GM18907 (cell line): ENCODE data around the gene IL20RA.

Experiments
- ATAC-seq: cut with Tn5 transposase; IDR thresholded peaks from one replicate; pipeline ENCODE4 v1.9.1; 2021; ENCODE audit warnings: mild to moderate bottlenecking, moderate library complexity; ENCODE audit not compliant: unreplicated experiment

IL20RA gene

DNA sequence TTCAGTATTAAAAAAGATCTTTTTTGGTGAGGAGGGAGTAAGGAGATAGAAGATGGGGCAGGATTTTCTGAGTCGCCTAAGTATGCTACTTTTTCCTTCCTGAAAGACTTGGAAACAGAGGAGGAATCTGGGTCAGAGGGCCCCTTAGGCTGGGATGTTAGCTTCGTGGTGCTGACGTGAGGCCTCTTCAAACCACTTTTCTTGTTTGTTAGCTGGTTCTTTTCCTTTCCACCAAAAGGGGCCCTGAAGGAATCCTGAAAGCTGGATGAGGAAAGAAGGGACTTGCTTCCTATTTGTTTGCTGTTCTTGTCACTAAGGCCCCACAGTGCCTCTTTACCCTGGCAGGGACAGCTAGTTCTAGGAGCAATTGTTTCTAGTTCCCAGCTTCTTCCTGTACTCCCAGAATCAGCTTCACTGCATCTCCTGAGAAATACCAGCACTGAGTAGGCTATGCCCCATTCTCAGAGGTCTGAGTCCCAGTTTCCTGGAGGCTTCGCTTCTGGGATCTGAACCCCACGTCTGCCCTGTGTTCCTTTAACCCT, 2.2 kb upstream of the IL20RA start:
- no peak for ATAC-seq

DNA sequence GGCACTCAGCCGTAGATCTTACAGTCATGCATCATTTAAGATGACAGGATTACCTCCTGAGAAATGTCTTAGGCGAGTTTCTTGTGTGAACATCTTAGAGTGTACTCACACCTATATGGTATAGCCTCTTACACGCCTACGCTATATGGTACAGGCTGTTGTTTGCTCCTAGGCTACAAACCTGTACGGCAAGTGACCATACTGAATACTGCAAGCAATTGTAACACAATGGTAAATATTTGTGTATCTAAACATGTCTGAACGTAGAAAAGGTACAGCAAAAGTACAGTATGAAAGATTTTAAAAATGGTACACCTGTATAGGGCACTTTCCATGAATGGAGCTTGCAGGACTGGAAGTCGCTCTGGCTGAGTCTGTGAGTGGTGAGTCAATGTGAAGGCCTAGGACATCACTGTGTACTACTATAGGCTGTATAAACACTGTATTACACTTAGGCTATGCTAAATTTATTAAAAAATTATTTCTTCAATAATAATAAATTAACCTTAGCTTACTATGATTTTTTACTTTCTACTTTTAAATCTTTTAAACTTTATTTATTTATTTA, 541 bp upstream of the IL20RA start:
- ATAC-seq, result no peak

DNA sequence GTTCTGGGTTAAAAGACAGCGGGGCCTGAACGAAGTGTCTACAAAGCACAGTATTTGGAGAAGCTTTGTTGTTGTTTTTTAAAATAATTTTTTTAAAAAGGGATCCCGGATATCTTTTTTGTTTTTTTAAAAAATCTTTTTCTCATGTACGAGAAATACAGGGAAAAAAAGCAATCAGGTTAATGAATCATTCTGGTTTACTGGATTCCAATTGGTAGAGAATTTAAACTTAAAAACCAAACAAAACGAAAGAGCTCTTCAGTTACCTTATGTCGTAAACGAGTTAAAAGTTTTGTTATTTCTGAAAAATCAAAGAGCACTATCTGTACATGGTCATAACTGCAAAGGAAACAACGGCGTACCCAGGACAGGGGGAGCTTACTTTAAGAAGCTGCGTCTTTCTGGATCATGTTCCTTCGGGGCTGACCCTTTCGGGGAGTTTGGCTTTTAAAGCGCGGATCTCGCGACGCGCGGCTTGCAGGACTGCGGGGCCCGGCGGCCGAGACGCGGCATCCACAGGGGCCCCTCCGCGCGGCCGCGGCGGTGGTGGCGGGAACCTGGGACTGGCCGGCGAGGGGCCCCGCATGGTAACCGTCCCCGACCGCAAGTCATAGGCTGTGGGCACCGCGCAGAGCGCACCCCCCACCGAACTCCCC, 927 bp downstream of the IL20RA start:
- ATAC-seq, result no peak

DNA sequence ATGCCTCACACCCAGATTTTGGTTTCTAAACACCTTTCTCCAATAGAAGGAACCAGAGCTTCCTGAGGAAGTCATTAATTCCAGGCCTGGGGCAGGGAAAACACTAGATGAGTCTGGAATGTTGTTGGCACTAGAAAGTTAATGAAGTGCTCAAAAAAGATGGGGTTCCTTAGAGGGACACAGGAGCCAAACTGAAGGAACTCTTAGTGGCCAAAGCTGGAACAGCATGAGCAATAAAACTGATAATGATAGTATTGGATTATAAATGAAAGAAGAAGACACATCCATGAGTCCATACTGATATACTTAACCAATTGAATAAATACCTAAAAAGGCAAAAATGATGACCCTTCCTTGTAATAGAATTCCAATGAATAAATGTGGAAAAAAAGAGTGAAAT, 4.4 kb downstream of the IL20RA start:
- ATAC-seq, result no peak

DNA sequence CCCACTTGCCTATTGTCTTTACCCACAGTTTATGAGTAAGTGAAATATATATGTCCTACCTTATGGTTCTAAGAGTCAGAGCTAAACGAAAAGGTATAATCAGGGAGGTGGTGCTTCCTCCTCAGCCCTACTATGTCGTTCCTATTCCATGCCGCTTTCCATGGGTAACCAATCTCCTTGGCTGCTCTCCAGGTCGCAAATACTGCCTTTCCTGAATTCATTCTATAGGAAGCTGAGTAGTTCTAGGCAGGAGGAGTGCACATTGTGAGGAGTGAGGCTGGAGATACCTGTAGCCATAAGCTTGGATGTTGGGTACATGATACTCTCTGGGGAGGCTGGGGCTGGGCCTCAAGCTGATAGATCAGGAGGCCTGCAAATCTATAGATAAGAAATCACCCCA, 5.8 kb downstream of the IL20RA start:
- no peak for ATAC-seq

DNA sequence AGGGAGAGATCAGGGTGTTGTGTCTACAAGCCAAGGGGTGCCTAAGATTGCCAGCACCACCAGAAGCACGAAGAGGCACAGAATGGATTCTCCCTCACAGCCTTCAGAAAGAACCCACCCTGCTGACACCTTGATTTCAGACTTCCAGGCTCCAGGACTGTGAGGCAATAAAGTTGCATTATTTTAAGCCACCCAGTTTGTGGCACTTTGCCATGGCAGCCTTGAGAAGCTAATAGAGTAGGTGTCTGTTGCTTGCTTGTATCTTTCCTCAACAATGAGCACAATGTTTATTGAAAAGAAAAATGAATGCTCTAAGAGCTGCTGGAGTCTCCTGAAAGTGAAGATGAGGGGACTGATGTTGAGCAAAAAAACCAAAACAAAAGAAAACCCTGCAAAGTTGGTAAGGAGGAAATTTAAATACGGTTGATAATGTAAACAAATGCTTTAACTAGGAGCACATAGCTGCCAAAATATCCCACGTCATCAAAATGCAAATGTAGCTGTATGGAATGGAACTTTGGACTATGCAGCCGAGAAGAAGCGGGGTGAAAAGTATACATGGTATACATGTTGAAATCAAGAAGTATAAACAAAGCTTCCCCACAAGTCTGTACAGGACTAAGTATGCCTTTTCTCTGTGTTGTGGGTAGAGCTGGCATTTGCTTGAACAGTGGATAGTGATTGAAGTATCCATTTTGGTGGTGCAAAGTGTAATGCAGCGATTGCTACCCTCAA, 8.0 kb downstream of the IL20RA start:
- no peak for ATAC-seq

DNA sequence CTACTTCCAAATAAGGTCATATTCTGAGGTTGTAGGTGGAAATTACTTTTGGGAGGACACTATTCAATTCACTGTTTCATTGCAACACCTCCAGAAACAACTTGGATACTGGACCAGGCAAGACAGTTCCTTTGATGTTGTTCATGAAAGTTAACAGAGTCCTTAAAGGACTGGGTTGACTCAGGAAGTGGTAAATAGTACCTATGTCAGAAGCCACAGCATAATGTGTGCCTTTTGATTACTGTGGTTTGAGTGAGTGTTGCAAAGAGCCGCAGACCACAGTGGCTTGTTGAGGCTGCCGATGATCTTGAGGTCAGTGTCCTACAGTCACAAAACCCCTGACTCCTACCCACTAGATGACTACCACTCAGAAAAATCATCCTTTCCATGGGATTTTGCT, 10.9 kb downstream of the IL20RA start:
- peak; percentile 99 for ATAC-seq

DNA sequence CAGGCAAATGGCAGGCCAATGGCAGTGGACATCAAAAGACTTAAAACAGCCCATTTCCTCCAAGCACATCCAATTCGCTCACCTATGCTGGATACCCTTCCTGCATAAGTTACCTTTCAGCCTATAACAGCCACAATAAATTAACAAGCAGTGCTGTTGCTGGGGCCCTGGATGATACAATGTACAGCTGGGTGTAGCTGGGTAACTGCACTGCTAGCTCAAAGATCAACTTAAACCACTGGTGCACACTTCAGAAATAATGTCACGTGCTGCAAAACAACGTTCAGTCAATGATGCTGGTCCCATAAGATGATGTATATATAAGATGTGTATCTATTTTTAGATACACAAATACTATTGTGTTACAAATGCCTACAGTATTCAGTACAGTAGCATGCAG, 13.6 kb downstream of the IL20RA start:
- no peak for ATAC-seq

DNA sequence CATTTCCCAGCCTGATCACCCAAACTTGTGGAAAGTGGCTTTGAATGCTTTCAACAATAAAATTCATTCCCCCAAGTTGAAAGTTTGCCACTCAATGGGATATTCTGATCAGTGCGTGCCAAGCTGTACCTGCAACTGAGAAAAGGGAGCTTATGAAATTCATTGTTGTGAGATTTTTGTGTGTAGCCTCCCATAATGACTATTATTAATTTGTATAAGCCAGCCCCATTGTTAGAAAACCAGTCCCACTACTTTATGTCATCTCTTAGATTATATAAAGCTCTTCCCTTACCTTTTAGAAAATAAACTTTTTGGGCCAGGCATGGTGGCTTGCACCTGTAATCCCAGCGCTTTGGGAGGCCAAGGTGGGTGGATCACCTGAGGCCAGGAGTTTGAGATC, 15.9 kb downstream of the IL20RA start:
- ATAC-seq, result no peak

DNA sequence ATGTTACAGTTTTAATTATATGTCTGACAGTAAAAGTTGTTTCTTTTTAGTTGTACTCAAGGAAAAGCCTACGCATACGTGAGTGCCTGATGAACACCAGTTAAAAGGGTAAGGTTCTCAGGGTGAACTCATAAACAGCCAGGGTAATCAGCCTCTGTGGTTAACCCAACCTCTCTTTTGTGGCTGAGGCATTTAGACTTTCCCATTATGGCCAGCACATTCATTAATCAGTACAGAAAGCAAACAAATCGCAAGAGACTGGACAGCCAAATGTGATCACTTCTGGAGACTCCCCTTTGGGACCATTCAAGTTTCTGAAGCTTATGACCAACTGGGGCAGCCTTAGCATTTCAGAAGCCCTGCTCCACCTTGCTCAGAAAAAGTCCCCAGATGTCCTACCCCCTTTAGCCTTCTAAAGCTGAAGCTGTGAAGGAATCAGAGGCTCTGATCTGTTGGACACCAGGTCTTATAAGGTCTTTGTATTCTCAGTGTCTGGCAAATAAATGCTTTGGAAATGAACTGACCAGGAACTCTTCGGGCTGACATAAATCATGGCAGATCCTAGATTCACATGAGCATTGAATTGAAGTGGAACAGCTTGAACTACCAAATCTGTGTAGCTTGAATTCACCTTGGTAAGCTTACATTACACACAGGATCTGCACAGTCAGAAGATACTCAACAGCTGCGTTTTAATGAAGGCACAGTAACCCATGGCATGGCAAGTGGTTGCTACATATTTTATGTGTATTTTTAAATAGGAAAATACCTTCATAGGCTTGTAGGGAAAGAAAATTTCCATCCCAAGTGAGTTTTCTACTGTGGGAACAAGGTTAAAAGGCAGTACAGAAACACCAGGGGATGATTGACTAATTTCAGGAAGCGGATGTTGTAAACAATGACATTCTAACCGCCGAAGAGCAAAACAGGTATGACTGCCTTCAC, 18.7 kb downstream of the IL20RA start:
- ATAC-seq, result no peak

DNA sequence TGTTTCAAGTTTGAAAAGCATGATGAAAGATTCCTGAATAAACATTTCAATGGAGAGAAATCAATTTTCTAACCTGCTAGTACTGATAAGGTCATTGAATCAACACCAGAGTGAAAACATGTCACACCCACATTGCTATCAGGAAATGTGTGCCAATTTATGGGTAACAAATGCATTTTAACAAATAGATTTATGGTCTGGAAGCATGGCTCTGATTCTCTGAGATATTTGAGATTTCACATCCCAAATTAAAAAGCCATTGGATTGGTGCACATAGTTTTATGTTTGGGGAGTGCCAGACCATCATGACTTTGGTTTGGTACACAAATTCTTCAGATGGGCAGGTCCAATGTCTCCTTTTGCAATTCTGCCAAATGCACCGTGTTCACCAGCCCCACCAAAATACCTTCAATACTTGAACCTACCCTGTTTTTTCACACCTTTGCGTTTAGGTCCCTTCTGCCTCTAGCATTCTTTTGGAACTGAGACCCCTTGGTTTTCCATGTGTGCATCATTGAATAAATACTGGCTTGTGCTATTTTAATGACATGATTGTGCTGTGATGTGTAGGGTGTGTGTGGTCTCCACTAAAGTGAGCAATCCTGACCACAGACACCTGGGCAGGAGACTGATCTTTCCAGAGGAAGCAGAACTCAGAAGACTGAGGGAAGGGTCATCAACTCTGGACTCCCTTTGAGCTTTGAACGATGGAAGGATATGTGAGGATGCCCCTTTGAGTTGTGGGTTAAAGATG, 20.4 kb downstream of the IL20RA start:
- no peak for ATAC-seq

DNA sequence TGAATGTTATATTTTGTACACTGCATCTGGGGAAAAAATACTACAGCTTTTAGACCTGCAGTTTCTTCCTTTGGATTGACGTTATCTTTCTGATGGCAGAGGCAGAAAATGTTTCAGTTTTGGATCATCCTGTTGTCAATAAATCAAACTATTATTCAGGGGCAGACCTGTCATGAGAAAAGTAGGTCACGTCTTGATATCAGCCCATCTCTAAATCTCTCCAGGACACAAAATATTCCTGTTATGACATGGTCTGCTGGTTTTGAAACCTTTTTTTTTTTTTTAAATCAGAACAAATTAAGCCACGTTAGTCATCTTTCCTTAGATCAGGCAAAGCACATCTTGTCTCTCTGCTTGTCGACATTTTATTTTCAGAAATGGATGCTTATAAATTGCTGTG, 24.0 kb downstream of the IL20RA start:
- ATAC-seq, result no peak

DNA sequence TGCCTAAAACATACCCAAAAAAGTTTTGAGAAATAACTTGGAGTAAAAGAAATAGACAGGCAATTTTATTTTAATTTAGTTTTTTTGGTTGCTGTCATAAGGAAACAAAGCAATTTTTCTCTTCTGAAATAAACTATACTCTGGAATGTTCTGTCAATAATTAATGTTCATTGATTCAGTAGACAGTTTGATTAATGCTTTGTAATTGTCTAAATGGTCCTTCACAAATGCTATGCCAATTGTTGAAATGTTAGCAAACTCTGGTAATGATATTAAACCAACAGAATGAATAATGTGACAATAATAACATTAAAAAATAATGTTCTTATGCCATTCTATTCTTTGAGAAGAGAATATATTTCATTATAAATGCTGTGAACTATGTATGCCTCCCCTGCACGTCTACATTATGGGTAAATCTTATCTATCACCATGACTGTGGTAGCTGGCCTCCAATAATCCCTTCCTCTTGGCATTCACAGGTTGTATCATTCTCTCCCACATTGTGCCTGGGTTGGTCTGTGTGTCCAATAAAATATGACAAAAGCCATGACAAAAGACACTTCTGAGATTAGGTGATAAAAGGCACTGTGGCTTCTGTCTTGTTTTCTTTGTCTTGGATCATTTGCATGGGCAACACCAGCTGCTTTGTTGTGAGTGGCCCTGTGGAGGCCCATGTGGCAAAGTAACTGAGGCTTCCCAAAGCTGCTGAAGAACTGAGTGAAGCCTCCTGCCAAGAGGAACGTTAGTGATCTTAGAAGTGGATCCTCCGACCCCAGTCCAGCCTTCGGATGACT, 25.1 kb downstream of the IL20RA start:
- ATAC-seq, result no peak

DNA sequence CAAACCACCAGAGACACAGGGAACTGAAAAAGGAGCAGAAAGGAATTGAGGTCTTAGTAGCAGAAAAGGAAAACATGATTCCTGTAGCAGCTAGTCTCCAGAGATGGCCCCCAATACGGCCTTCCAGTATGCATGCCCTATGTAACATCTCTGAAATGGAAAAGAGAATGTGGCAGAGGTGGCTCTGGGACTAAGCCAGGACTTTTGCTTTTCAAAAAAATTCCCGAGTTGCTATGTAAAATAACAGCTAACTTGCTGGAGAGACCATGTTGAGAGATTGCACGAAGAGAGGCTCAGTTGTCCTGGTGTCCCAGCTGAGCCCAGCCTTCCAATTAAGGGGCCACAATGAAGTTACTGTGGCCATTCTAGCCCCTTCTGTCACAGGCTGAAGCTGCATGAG, 27.7 kb downstream of the IL20RA start:
- no peak for ATAC-seq

DNA sequence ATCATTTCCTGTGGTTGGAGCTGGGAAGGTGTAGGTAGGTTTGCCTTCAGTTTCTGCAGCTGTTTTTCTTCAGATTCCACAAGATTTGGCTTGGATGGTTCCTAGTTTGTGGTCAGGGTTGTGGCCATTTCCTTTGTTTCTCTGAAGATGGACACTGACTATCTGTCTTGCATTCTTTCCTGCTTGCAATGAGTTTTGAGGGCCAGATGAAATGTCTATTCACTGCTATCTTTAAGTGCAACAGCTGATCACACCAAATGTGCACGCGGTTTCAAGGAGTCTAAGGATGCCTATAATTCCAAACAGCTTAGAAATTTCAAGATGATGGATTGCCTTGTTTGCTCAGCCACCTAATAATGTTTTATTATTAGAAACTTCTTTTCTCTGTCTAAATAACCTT, 28.4 kb downstream of the IL20RA start:
- no peak for ATAC-seq

DNA sequence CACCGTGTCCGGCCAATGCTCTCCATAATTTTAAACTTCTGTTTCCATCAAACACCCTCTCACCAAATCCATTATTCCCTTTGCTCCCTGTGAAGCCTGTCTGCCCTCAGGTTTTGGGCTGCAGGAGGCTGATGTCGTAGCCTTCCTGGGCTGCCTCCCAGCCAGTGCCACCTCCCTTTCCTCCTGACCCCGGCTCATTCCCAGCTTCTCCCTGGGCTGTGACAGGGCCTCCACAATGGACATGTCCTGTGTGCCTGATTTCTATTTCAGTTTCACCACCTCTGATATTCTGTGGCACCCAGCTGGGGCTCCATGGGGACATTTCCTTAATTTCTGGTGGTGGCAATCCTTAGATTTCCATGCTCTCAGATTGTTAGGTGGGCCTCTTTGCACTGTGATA, 28.8 kb downstream of the IL20RA start:
- ATAC-seq, result no peak

DNA sequence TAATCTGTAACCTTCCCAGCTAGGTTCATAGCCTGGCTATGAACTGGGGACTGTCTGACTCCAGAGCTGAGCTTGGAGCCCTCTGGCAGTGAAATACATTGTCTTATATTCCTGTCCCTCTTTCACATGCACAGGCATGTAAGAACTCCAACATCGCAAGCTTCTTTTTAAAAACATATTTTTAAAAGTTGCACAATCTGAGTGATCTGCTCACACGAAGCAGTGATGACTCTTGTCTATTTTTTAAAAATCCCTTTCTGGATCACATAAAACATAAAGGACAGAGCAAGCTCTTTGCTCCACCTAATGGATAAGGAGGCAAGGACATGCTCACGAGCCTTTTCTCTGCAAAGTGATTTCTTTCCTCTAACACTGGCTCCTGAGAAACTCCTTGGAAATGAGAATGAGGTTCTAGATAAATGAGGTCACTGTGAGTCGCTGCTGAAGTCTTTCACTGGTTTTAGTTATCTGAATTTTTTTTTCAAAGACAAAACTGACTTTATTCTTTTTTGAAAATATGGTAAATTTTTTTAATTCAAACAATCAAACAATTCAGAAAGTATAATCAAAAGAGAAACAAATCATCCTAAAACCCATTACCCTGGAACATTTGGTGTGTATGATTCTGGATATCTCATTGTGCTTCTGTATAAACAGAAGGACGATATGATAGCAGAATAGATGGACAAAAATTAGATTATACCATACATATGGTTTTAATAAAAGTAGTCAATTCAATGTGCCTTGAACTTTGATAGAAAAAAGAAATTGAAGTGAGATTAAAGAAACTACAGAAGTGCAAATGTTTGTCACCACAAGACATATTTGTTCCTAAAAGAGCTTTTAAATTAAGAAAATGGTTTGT, 30.8 kb downstream of the IL20RA start:
- ATAC-seq, result no peak

DNA sequence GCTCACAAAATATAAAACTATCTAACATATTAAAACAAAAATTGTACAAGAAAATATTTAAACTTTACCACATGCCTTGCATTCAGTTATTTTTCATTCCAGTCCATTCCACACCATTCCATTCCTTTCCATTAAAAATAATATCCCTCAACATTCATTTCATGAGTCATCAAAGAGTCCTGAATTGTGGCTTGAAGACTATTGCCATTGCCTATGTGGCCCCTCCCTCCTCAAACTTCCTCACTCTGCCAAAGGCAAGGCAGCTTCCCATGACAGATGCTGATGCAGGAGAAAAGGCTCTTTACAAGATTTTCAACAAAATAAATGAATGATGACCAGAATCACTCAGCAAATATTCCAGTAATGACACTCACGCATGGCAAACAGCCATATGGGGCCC, 31.7 kb downstream of the IL20RA start:
- no peak for ATAC-seq

DNA sequence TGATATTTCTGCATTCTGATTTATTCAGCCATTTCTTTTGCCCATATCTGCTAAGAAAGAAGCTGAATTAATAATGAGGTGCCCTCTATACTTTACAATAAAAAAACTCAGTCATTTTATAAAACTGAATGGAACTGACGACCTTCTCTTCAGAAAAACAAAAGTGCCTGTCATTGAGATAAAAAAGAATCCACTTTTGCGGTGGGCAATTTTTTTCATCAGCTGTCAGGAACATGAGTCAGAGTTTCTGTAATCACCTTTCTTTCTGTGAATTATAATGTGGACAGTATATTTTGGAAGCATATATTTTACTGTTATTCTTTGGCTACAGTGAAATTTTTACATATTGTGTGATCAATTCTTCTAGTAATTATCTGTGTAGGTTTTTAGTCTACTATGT, 33.4 kb downstream of the IL20RA start:
- ATAC-seq, result no peak
